ENCODE results near the gene HSPB9.
A peak's percentile ranks its signal among the peaks of the same experiment; 100 is the strongest.

DNA sequence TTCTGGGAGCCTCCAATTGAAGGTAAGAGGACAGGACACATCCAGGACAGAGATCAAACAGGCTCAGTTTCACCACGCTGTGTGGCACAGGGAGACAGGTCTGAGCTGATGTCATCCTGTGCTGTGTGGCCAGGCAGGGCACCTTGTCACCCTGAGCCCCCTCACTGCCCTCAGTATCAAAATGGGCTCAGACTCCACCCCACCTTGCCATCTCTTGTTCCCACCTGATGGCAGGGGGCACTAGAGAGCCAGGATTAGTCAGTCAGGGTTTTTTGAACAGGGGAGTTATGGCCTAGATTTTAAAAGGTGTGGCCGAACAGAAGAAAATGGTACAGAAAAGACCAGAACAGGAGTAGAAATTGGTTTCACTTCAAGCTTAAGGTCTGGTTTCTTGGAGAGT is 4.1 kb upstream of the HSPB9 start:
- TF ChIP-seq JAZF1 (CRISPR knock-in tag; IDR thresholded peaks at IDR 0.05): no peak
- no peak for TF ChIP-seq NR3C1 (CRISPR knock-in tag; conservative IDR thresholded peaks at IDR 0.05; ENCODE audit: low read depth)
- TF ChIP-seq, protein P1, sequence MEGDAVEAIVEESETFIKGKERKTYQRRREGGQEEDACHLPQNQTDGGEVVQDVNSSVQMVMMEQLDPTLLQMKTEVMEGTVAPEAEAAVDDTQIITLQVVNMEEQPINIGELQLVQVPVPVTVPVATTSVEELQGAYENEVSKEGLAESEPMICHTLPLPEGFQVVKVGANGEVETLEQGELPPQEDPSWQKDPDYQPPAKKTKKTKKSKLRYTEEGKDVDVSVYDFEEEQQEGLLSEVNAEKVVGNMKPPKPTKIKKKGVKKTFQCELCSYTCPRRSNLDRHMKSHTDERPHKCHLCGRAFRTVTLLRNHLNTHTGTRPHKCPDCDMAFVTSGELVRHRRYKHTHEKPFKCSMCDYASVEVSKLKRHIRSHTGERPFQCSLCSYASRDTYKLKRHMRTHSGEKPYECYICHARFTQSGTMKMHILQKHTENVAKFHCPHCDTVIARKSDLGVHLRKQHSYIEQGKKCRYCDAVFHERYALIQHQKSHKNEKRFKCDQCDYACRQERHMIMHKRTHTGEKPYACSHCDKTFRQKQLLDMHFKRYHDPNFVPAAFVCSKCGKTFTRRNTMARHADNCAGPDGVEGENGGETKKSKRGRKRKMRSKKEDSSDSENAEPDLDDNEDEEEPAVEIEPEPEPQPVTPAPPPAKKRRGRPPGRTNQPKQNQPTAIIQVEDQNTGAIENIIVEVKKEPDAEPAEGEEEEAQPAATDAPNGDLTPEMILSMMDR (IDR thresholded peaks at IDR 0.05): peak; percentile 33; the same call in 1 of the 2 replicates
- TF ChIP-seq, protein P2, sequence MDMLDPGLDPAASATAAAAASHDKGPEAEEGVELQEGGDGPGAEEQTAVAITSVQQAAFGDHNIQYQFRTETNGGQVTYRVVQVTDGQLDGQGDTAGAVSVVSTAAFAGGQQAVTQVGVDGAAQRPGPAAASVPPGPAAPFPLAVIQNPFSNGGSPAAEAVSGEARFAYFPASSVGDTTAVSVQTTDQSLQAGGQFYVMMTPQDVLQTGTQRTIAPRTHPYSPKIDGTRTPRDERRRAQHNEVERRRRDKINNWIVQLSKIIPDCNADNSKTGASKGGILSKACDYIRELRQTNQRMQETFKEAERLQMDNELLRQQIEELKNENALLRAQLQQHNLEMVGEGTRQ (CRISPR knock-in tag; IDR thresholded peaks at IDR 0.05): no peak
- no peak for TF ChIP-seq NFE2L1 (CRISPR knock-in tag; IDR thresholded peaks at IDR 0.05)
- TF ChIP-seq, protein P3, sequence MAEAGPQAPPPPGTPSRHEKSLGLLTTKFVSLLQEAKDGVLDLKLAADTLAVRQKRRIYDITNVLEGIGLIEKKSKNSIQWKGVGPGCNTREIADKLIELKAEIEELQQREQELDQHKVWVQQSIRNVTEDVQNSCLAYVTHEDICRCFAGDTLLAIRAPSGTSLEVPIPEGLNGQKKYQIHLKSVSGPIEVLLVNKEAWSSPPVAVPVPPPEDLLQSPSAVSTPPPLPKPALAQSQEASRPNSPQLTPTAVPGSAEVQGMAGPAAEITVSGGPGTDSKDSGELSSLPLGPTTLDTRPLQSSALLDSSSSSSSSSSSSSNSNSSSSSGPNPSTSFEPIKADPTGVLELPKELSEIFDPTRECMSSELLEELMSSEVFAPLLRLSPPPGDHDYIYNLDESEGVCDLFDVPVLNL (CRISPR knock-in tag; IDR thresholded peaks at IDR 0.05; ENCODE audit: borderline replicate concordance, low read depth): no peak
- TF ChIP-seq CREM (CRISPR knock-in tag; IDR thresholded peaks at IDR 0.05): no peak
- TF ChIP-seq CBFB (CRISPR knock-in tag; IDR thresholded peaks at IDR 0.05; ENCODE audit: low read depth): no peak
